Stimulated activated CD8-positive, alpha-beta memory T cell treated with anti-CD3 and anti-CD28 coated beads, Interleukin-2, amount 100 ng/mL, for 48 hours (primary cell): ENCODE results near the gene WDFY4.

ENCODE experiments used
- DNase-seq, 2 donors: peaks; one replicate each; pipeline ENCODE4 v3.0.0-alpha.2; 2020; ENCODE audit warnings: low read depth in 2 of 2

Gene WDFY4

GRCh38 chr10:48744587-48744986, 59.9 kb downstream of the WDFY4 start:
- DNase-seq = no peak

- DNase-seq = no peak
Measured at GRCh38 chr10:48745662-48746245, 61.1 kb downstream of the WDFY4 start.

- no peak for DNase-seq
Measured at GRCh38 chr10:48748573-48748972, 63.9 kb downstream of the WDFY4 start.

- no peak for DNase-seq
Measured at GRCh38 chr10:48749254-48749787, 64.6 kb downstream of the WDFY4 start.

- no peak for DNase-seq
Measured at GRCh38 chr10:48750019-48750418, 65.3 kb downstream of the WDFY4 start.

GRCh38 chr10:48750991-48751390, 66.3 kb downstream of the WDFY4 start:
- no peak for DNase-seq

GRCh38 chr10:48751730-48752129, 67.1 kb downstream of the WDFY4 start:
- DNase-seq = no peak

- no peak for DNase-seq
Measured at GRCh38 chr10:48758411-48758810, 73.7 kb downstream of the WDFY4 start.

GRCh38 chr10:48759113-48759901, 74.6 kb downstream of the WDFY4 start:
- DNase-seq = no peak

GRCh38 chr10:48760983-48761382, 76.3 kb downstream of the WDFY4 start:
- no peak for DNase-seq

- no peak for DNase-seq
Measured at GRCh38 chr10:48762064-48763042, 77.7 kb downstream of the WDFY4 start.

GRCh38 chr10:48763403-48763965, 78.8 kb downstream of the WDFY4 start:
- no peak for DNase-seq

- no peak for DNase-seq
Measured at GRCh38 chr10:48764486-48764885, 79.8 kb downstream of the WDFY4 start.

- DNase-seq = no peak
Measured at GRCh38 chr10:48765039-48765438, 80.4 kb downstream of the WDFY4 start.

- DNase-seq = no peak
Measured at GRCh38 chr10:48765527-48765926, 80.9 kb downstream of the WDFY4 start.

- DNase-seq = no peak
Measured at GRCh38 chr10:48767373-48768143, 82.9 kb downstream of the WDFY4 start.

GRCh38 chr10:48768144-48768766, 83.6 kb downstream of the WDFY4 start:
- no peak for DNase-seq

GRCh38 chr10:48768926-48769325, 84.3 kb downstream of the WDFY4 start:
- DNase-seq = no peak

GRCh38 chr10:48769706-48770435, 85.2 kb downstream of the WDFY4 start:
- no peak for DNase-seq
